Liver (tissue), 9 donors: Measurements from ENCODE around the gene MACROD1. TPM values are rescaled to one million over a fixed set of nuclear protein-coding genes. Genes with fewer than 3 reads are reported as not detected.

Experiments used
- DNase-seq: peaks from one replicate; pipeline ENCODE4 v3.0.0-alpha.2; 2017; ENCODE audit warnings: low spot score
- H3K27ac ChIP-seq, 2 donors: one replicate each; pipeline ENCODE4 v1.7.0; 2013; ENCODE audit warnings: inconsistent platforms in 2 of 2, low read length in 2 of 2, control low read depth in 1 of 2, low read depth in 1 of 2, mild to moderate bottlenecking in 1 of 2
- H3K27me3 ChIP-seq, 4 donors: one replicate each; pipeline versions ENCODE4 v1.6.1 to v1.7.0; 2013; ENCODE audit warnings: low read length in 3 of 4, inconsistent platforms in 1 of 4, mild to moderate bottlenecking in 1 of 4, moderate library complexity in 1 of 4; ENCODE audit not compliant: control insufficient read depth in 4 of 4, insufficient read depth in 4 of 4
- H3K36me3 ChIP-seq, 4 donors: one replicate each; pipeline versions ENCODE4 v1.6.1 to v1.7.0; 2013; ENCODE audit warnings: low read length in 3 of 4, mild to moderate bottlenecking in 3 of 4, low read depth in 1 of 4, moderate library complexity in 1 of 4; ENCODE audit not compliant: control insufficient read depth in 4 of 4, insufficient read depth in 3 of 4
- H3K4me1 ChIP-seq, 4 donors: one replicate each; pipeline versions ENCODE4 v1.6.1 to v1.7.0; 2013; ENCODE audit warnings: low read length in 3 of 4, mild to moderate bottlenecking in 3 of 4, moderate library complexity in 1 of 4; ENCODE audit not compliant: control insufficient read depth in 4 of 4, insufficient read depth in 4 of 4
- H3K4me3 ChIP-seq, 3 donors: one replicate each; pipeline versions ENCODE4 v1.6.1 to v1.7.0; 2013; ENCODE audit warnings: low read length in 3 of 3, control low read depth in 1 of 3, low read depth in 1 of 3, mild to moderate bottlenecking in 1 of 3
- H3K9ac ChIP-seq, 2 donors: one replicate each; pipeline ENCODE4 v1.7.0; 2013; ENCODE audit warnings: low read length in 2 of 2, mild to moderate bottlenecking in 2 of 2, moderate library complexity in 2 of 2, control low read depth in 1 of 2, low read depth in 1 of 2
- H3K9me3 ChIP-seq, 4 donors: one replicate each; pipeline versions ENCODE4 v1.6.1 to v1.7.0; 2013; ENCODE audit warnings: low read length in 3 of 4; ENCODE audit not compliant: control insufficient read depth in 4 of 4
- CTCF ChIP-seq: fragments of 150-350 bp; IDR thresholded peaks from 2 replicates; pipeline ENCODE4 v1.5.1; 2017; ENCODE audit warnings: improper control_type of control experiment, low read depth, low read length; ENCODE audit not compliant: missing input control
- EGR1 ChIP-seq, 2 donors: IDR thresholded peaks; 2 replicates each; pipeline ENCODE4 v1.6.1; 2016 to 2018; ENCODE audit warnings: antibody characterized with exemption in 2 of 2, low read depth in 2 of 2
- FOXA1 ChIP-seq: IDR thresholded peaks from 2 replicates; pipeline ENCODE4 v1.6.1; 2016; ENCODE audit warnings: antibody characterized with exemption
- FOXA2 ChIP-seq: IDR thresholded peaks from 2 replicates; pipeline ENCODE4 v1.6.1; 2016; ENCODE audit warnings: antibody characterized with exemption
- GABPA ChIP-seq, 2 donors: IDR thresholded peaks in 1 of 2; conservative IDR thresholded peaks in 1 of 2; 2 replicates each; pipeline ENCODE4 v1.6.1; 2016; ENCODE audit warnings: antibody characterized with exemption in 2 of 2, mild to moderate bottlenecking in 1 of 2, moderate library complexity in 1 of 2
- HNF4A ChIP-seq, 2 donors: conservative IDR thresholded peaks; 2 replicates each; pipeline ENCODE4 v1.6.1; 2016; ENCODE audit warnings: antibody characterized with exemption in 2 of 2, mild to moderate bottlenecking in 2 of 2
- HNF4G ChIP-seq: IDR thresholded peaks from 2 replicates; pipeline ENCODE4 v1.6.1; 2016; ENCODE audit warnings: antibody characterized with exemption
- JUND ChIP-seq, 2 donors: IDR thresholded peaks; 2 replicates each; pipeline ENCODE4 v1.6.1; 2016; ENCODE audit warnings: antibody characterized with exemption in 2 of 2
- MAX ChIP-seq: IDR thresholded peaks from 2 replicates; pipeline ENCODE4 v1.6.1; 2016; ENCODE audit warnings: antibody characterized with exemption
- RAD21 ChIP-seq, 2 donors: IDR thresholded peaks; 2 replicates each; pipeline ENCODE4 v1.6.1; 2016; ENCODE audit warnings: antibody characterized with exemption in 2 of 2, mild to moderate bottlenecking in 2 of 2
- REST ChIP-seq: IDR thresholded peaks from 2 replicates; pipeline ENCODE4 v1.6.1; 2016; ENCODE audit warnings: antibody characterized with exemption, mild to moderate bottlenecking
- SP1 ChIP-seq: IDR thresholded peaks from 2 replicates; pipeline ENCODE4 v1.6.1; 2018; ENCODE audit warnings: antibody characterized with exemption, mild to moderate bottlenecking
- ZBTB33 ChIP-seq: IDR thresholded peaks from 2 replicates; pipeline ENCODE4 v1.6.1; 2016; ENCODE audit warnings: antibody characterized with exemption
- WGBS: extraction: QIAGEN DNeasy Blood & Tissue Kit; methylation state at CpG from one replicate; pipeline ENCODE4 v1.1.7; 2013; 5-methylcytosine and 5-hydroxymethylcytosine counted together
- polyA plus RNA-seq, 2 donors: library from polyadenylated mRNA; stranded (reverse) in 1 of 2; unstranded in 1 of 2; fragments of 200-250 nt in 1 of 2; fragments of >200 nt in 1 of 2; fragmentation: Nextera tagmentation in 1 of 2; extraction: Ambion mirVana in 1 of 2; gene quantifications; one replicate each; pipeline versions ENCODE4 v1.2.1 to v1.2.3, GENCODE V29; 2013 to 2015
- total RNA-seq, 2 donors: library from RNA; depleted of rRNA; stranded (reverse); fragments of >200 nt; gene quantifications; one replicate each; pipeline ENCODE4 v1.2.3, GENCODE V29; 2014
- donor health status: healthy.
- donor health status: healthy.
- donor health status: healthy.
- donor health status: healthy.
- donor health status: healthy.

Gene MACROD1
- total and polyA plus RNA-seq, 4 donors = 8.9 to 25.9 (median 13.1) TPM

GRCh38 chr11:64084146-64084950 is 81.6 kb downstream of the MACROD1 start:
- no peaks in the 10 kb centered on the region for H3K27me3 ChIP-seq
- WGBS = 80% methylated on average over 26 of the region's 26 CpGs
- peaks cover 11 to 23% (median 17%) of the 10 kb centered on the region in 4 donors for H3K4me1 ChIP-seq
- no peaks in the 10 kb centered on the region for H3K36me3 ChIP-seq
- TF ChIP-seq HNF4A (conservative IDR thresholded peaks at IDR 0.05) (no peak), JUND (IDR thresholded peaks at IDR 0.05) (no peak), RAD21 (IDR thresholded peaks at IDR 0.05) (no peak), HNF4G (no peak), REST (no peak), FOXA2 (no peak), EGR1 (IDR thresholded peaks at IDR 0.05; ENCODE audit: low read depth in 2 of 2) (no peak), MAX (no peak)
- H3K9ac ChIP-seq = peak overlapping the region in 1 of 2 donors; percentile 27
- DNase-seq = no peak
- peak overlapping the region in 1 of 2 donors; percentile 73 for H3K27ac ChIP-seq
- H3K9me3 ChIP-seq = no peaks in the 10 kb centered on the region
- H3K4me3 ChIP-seq = no peak overlapping the region

- no peak overlapping the region for H3K9ac ChIP-seq
- H3K36me3 ChIP-seq = no peaks in the 10 kb centered on the region
- no peak overlapping the region for H3K27ac ChIP-seq
- H3K4me3 ChIP-seq = no peak overlapping the region
- no peaks in the 10 kb centered on the region for H3K9me3 ChIP-seq
- WGBS = 87% methylated on average over 28 of the region's 28 CpGs
- no peak for DNase-seq
- no peaks in the 10 kb centered on the region for H3K27me3 ChIP-seq
- TF ChIP-seq EGR1 (IDR thresholded peaks at IDR 0.05; ENCODE audit: low read depth in 2 of 2) = no peak
- peaks cover 11 to 23% (median 17%) of the 10 kb centered on the region in 4 donors for H3K4me1 ChIP-seq
Observed at GRCh38 chr11:64083398-64084080, 82.4 kb downstream of the MACROD1 start.

- no peak overlapping the region for H3K9ac ChIP-seq
- TF ChIP-seq HNF4G (no peak), EGR1 (IDR thresholded peaks at IDR 0.05; ENCODE audit: low read depth in 2 of 2) (no peak), FOXA1 (no peak), SP1 (no peak), FOXA2 (no peak), JUND (IDR thresholded peaks at IDR 0.05) (no peak), HNF4A (conservative IDR thresholded peaks at IDR 0.05) (no peak), GABPA (IDR thresholded peaks at IDR 0.05 in 1 of 2, conservative IDR thresholded peaks at IDR 0.05 in 1 of 2) (no peak), ZBTB33 (no peak), CTCF (no peak)
Observed at GRCh38 chr11:64081745-64082442, 84.0 kb downstream of the MACROD1 start.

More at GRCh38 chr11:64081745-64082442, 84.0 kb downstream of the MACROD1 start:
- H3K27ac ChIP-seq = no peak overlapping the region
- no peaks in the 10 kb centered on the region for H3K27me3 ChIP-seq
- DNase-seq = no peak
- 92% methylated on average over 27 of the region's 27 CpGs for WGBS
- no peak overlapping the region for H3K4me3 ChIP-seq
- no peaks in the 10 kb centered on the region for H3K36me3 ChIP-seq
- peaks cover 11 to 23% (median 17%) of the 10 kb centered on the region in 4 donors for H3K4me1 ChIP-seq
- no peaks in the 10 kb centered on the region for H3K9me3 ChIP-seq
